ENCODE measurements around the gene CHAF1B.

DNA sequence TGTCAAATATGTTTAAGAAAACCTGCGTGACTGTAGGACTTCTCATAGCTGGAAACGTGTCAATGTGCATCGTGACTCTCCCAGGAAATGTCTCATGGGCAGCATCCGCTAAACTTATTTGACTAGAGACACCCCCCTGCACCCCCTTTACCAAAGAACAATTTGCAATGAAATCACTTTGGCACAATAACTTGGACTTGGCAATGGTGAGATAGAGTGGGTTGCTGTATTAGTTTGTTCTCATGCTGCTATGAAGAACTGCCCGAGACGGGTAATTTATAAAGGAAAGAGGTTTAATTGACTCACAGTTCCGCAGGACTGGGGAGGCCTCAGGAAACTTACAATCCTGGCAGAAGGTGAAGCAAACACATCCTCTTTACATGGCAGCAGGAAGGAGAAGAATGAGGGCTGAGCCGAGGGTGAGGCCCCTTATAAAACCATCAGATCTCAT is 80.9 kb downstream of the CHAF1B start:
- no peak for TF ChIP-seq POLR2AphosphoS5 (IDR thresholded peaks at IDR 0.05; ENCODE audit: low read length)
- TF ChIP-seq, protein P1, sequence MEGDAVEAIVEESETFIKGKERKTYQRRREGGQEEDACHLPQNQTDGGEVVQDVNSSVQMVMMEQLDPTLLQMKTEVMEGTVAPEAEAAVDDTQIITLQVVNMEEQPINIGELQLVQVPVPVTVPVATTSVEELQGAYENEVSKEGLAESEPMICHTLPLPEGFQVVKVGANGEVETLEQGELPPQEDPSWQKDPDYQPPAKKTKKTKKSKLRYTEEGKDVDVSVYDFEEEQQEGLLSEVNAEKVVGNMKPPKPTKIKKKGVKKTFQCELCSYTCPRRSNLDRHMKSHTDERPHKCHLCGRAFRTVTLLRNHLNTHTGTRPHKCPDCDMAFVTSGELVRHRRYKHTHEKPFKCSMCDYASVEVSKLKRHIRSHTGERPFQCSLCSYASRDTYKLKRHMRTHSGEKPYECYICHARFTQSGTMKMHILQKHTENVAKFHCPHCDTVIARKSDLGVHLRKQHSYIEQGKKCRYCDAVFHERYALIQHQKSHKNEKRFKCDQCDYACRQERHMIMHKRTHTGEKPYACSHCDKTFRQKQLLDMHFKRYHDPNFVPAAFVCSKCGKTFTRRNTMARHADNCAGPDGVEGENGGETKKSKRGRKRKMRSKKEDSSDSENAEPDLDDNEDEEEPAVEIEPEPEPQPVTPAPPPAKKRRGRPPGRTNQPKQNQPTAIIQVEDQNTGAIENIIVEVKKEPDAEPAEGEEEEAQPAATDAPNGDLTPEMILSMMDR (IDR thresholded peaks at IDR 0.05 in 2 of 3, conservative IDR thresholded peaks at IDR 0.05 in 1 of 3; ENCODE audit: control insufficient read depth in 2 of 3, extremely low read depth in 1 of 3, insufficient read depth in 1 of 3, low read depth in 3 of 3, low read length in 3 of 3) = no peak
- TF ChIP-seq TAF1 (IDR thresholded peaks at IDR 0.05; ENCODE audit: borderline replicate concordance, low read depth, low read length) = no peak
- TF ChIP-seq PAX8 (IDR thresholded peaks at IDR 0.05) = no peak

Data from GM12878 (cell line).